Osteoblast (primary cell): ENCODE measurements around the gene MACROH2A1. TPM values are rescaled to one million over a fixed set of nuclear protein-coding genes. Genes with fewer than 3 reads are reported as not detected.
A peak's percentile ranks its signal among the peaks of the same experiment; 100 is the strongest.

Experiments
- DNase-seq: peaks from one replicate; pipeline ENCODE4 v3.0.0; 2011; ENCODE audit warnings: low spot score, mixed read lengths; ENCODE audit not compliant: insufficient read length; ENCODE audit errors: missing footprints
- H2AFZ ChIP-seq: 2 replicates; pipeline ENCODE4 v1.6.0; 2011; ENCODE audit warnings: mild to moderate bottlenecking, low read length
- H3K27ac ChIP-seq: 2 replicates; pipeline ENCODE4 v1.5.1; 2011; ENCODE audit warnings: mild to moderate bottlenecking, low read depth, low read length, moderate library complexity
- H3K27me3 ChIP-seq: 2 replicates; pipeline ENCODE4 v1.6.0; 2012; ENCODE audit warnings: mild to moderate bottlenecking, control low read depth, inconsistent platforms, low read length, moderate library complexity; ENCODE audit not compliant: insufficient read depth
- H3K36me3 ChIP-seq: 2 replicates; pipeline ENCODE4 v1.5.1; 2011; ENCODE audit warnings: mild to moderate bottlenecking, low read length, control low read depth, moderate library complexity; ENCODE audit not compliant: insufficient read depth
- H3K4me1 ChIP-seq: 2 replicates; pipeline ENCODE4 v1.5.1; 2011; ENCODE audit warnings: mild to moderate bottlenecking, low read length, control low read depth, moderate library complexity; ENCODE audit not compliant: insufficient read depth
- H3K4me2 ChIP-seq: 2 replicates; pipeline ENCODE4 v1.6.0; 2011; ENCODE audit warnings: mild to moderate bottlenecking, low read length; ENCODE audit not compliant: insufficient read depth
- H3K4me3 ChIP-seq: fragments of 200-600 bp; sonication (generic); 3 replicates; pipeline ENCODE4 v1.5.1; 2012; ENCODE audit warnings: mild to moderate bottlenecking, low read length, inconsistent platforms; ENCODE audit not compliant: insufficient read depth
- H3K79me2 ChIP-seq: 2 replicates; pipeline ENCODE4 v1.6.0; 2012; ENCODE audit warnings: mild to moderate bottlenecking, low read length, control low read depth, inconsistent platforms; ENCODE audit not compliant: insufficient read depth
- H3K9me3 ChIP-seq: 2 replicates; pipeline ENCODE4 v1.5.1; 2011; ENCODE audit warnings: low read depth, low read length, control low read depth
- H4K20me1 ChIP-seq: 2 replicates; pipeline ENCODE4 v1.6.0; 2012; ENCODE audit warnings: mild to moderate bottlenecking, low read length, control low read depth; ENCODE audit not compliant: insufficient read depth
- CTCF ChIP-seq: IDR thresholded peaks from 2 replicates; pipeline ENCODE4 v1.5.1; 2011; ENCODE audit warnings: mild to moderate bottlenecking, low read depth, low read length, moderate library complexity; ENCODE audit errors: extremely low read depth
- total RNA-seq: library from RNA; depleted of rRNA; stranded (reverse); fragments of >200 nt; gene quantifications from 2 replicates; pipeline ENCODE4 v1.2.3, GENCODE V29; 2012

The MACROH2A1 gene
- total RNA-seq, result 150 and 162 TPM in 2 replicates

GRCh38 chr5:135398855-135399793, at the start of gene MACROH2A1:
MACROH2A1 (minus strand) TSS chr5:135399231; CDS start chr5:135389093, 10,138 bp downstream.
- H2AFZ ChIP-seq, result peak within 1 kb of the TSS; percentile 98
- H4K20me1 ChIP-seq, result peaks cover 40% of the 10 kb centered on the region
- no peaks in the 10 kb centered on the region for H3K27me3 ChIP-seq
- peak; percentile 99 for DNase-seq
- no peaks in the 10 kb centered on the region for H3K9me3 ChIP-seq
- H3K4me1 ChIP-seq, result peaks cover 29% of the 10 kb centered on the region
- no peak for TF ChIP-seq CTCF
- H3K4me3 ChIP-seq, result peak within 1 kb of the TSS; percentile 87
- H3K4me2 ChIP-seq, result peak within 1 kb of the TSS; percentile 88
- no peaks in the 10 kb centered on the region for H3K36me3 ChIP-seq
- H3K27ac ChIP-seq, result peak within 1 kb of the TSS; percentile 78
- peaks cover 51% of the 10 kb centered on the region for H3K79me2 ChIP-seq

- Histone ChIP-seq H3K36me3 (no peaks in the 10 kb centered on the region), H2AFZ (no peak overlapping the region), H3K9me3 (peaks cover 2% of the 10 kb centered on the region), H3K27me3 (peaks cover 17% of the 10 kb centered on the region), H3K4me3 (no peak overlapping the region), H3K4me1 (peaks cover 6% of the 10 kb centered on the region), H3K27ac (no peak overlapping the region), H3K79me2 (no peaks in the 10 kb centered on the region), H4K20me1 (no peaks in the 10 kb centered on the region), H3K4me2 (no peak overlapping the region)
- DNase-seq, result peak; percentile 38
- TF ChIP-seq CTCF, result no peak
Observed at GRCh38 chr5:135448071-135448739, 49.2 kb upstream of the MACROH2A1 start.

GRCh38 chr5:135447298-135447929, 48.4 kb upstream of the MACROH2A1 start, which contains the start of gene DCANP1:
DCANP1 (minus strand) TSS chr5:135447348; CDS start chr5:135447108, 240 bp downstream.
- DNase-seq, result no peak
- peaks cover 2% of the 10 kb centered on the region for H3K9me3 ChIP-seq
- no peaks in the 10 kb centered on the region for H3K36me3 ChIP-seq
- H3K4me2 ChIP-seq, result no peak within 1 kb of the TSS
- TF ChIP-seq CTCF, result no peak
- no peaks in the 10 kb centered on the region for H4K20me1 ChIP-seq
- no peak within 1 kb of the TSS for H3K4me3 ChIP-seq
- peaks cover 6% of the 10 kb centered on the region for H3K4me1 ChIP-seq
- no peak within 1 kb of the TSS for H3K27ac ChIP-seq
- H3K27me3 ChIP-seq, result peaks cover 17% of the 10 kb centered on the region
- no peaks in the 10 kb centered on the region for H3K79me2 ChIP-seq
- no peak within 1 kb of the TSS for H2AFZ ChIP-seq
